Mesothelial cell of epicardium (in vitro differentiated cells): ENCODE results near the gene ALK. TPM values are rescaled to one million over a fixed set of nuclear protein-coding genes. Genes with fewer than 3 reads are reported as not detected.

Source experiments
- DNase-seq, 2 experiments: peaks; one replicate each; pipeline ENCODE4 v3.0.0; 2021; ENCODE audit warnings: low spot score in 2 of 2; ENCODE audit not compliant: unreplicated experiment in 2 of 2
- H3K27ac Mint-ChIP-seq: 2 replicates; pipeline ENCODE4 v1.8.0; 2021; ENCODE audit warnings: mixed read lengths
- H3K27me3 Mint-ChIP-seq: 2 replicates; pipeline ENCODE4 v1.8.0; 2021; ENCODE audit warnings: low read depth, mixed read lengths
- H3K36me3 Mint-ChIP-seq: 2 replicates; pipeline ENCODE4 v1.8.0; 2021; ENCODE audit warnings: mixed read lengths
- H3K4me1 Mint-ChIP-seq: 2 replicates; pipeline ENCODE4 v1.8.0; 2021; ENCODE audit warnings: mixed read lengths
- H3K4me3 Mint-ChIP-seq: 2 replicates; pipeline ENCODE4 v1.8.0; 2021; ENCODE audit warnings: mild to moderate bottlenecking, moderate library complexity, mixed read lengths
- H3K9me3 Mint-ChIP-seq: 2 replicates; pipeline ENCODE4 v1.8.0; 2021; ENCODE audit warnings: mixed read lengths
- CTCF ChIP-seq: fragments of 200-600 bp; sonication (generic); IDR thresholded peaks from one replicate; pipeline ENCODE4 v1.5.0; 2021; ENCODE audit warnings: antibody characterized with exemption; ENCODE audit not compliant: unreplicated experiment
- total RNA-seq: library from RNA; stranded (reverse); gene quantifications from 3 replicates; pipeline ENCODE4 v1.2.1, GENCODE V29; 2021

Gene ALK
- total RNA-seq, 1 donor from 2014 or later: 0.13 TPM

- DNase-seq: no peak
- Mint-ChIP-seq H3K9me3 (peaks cover 18% of the 10 kb centered on the region), H3K27me3 (peaks cover 47% of the 10 kb centered on the region), H3K4me1 (no peaks in the 10 kb centered on the region), H3K27ac (no peak overlapping the region), H3K36me3 (no peaks in the 10 kb centered on the region), H3K4me3 (no peak overlapping the region)
- no peak for TF ChIP-seq CTCF
Measured at GRCh38 chr2:29881089-29881730, 40.2 kb downstream of the ALK start.

DNA sequence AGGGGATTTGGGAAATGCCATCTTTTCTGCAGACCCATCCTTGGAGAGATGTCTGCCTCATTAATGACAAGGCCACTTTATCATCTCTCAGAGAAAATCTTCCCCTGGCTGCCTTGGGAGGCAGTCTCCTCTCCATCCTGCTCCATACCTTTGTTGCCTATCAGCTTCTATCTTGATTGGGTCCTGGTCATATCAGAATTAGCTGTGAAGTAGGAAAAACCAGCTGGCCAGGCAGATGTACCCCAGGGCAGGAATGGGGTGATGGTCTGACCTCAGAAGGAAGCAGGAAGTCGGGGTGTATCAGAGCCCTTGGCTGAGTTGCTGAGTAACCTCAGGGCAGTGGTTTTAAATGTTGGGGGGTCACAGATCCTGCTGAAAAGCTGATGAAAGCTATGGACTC is 41.3 kb downstream of the ALK start:
- peaks cover 40% of the 10 kb centered on the region for H3K27me3 Mint-ChIP-seq
- peaks cover 10% of the 10 kb centered on the region for H3K9me3 Mint-ChIP-seq
- no peaks in the 10 kb centered on the region for H3K4me1 Mint-ChIP-seq
- no peak overlapping the region for H3K4me3 Mint-ChIP-seq
- TF ChIP-seq CTCF: no peak
- no peaks in the 10 kb centered on the region for H3K36me3 Mint-ChIP-seq
- no peak overlapping the region for H3K27ac Mint-ChIP-seq
- DNase-seq: no peak

DNA sequence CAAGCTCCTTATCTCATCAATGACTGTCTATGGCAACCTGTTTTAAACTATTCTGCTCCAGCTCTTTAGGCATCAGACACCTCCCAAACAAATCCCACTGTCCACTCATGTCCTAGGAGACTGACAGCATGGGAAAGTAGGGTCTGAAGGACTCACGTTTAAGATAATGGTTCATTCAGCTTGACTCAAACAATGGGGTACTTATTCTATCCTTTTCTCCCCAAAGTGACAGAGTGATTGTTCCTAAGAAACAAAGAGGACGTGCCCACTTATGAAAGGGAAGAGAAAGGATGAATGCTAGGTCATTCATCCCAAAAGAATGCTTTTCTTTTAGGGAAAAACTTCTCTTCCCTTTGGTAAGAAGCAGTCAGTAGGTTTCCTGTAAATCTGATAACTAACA is 41.9 kb downstream of the ALK start:
- no peaks in the 10 kb centered on the region for H3K36me3 Mint-ChIP-seq
- H3K4me3 Mint-ChIP-seq: no peak overlapping the region
- H3K4me1 Mint-ChIP-seq: no peaks in the 10 kb centered on the region
- no peak for TF ChIP-seq CTCF
- DNase-seq: no peak
- peaks cover 5% of the 10 kb centered on the region for H3K9me3 Mint-ChIP-seq
- H3K27me3 Mint-ChIP-seq: peaks cover 41% of the 10 kb centered on the region
- H3K27ac Mint-ChIP-seq: no peak overlapping the region

DNA sequence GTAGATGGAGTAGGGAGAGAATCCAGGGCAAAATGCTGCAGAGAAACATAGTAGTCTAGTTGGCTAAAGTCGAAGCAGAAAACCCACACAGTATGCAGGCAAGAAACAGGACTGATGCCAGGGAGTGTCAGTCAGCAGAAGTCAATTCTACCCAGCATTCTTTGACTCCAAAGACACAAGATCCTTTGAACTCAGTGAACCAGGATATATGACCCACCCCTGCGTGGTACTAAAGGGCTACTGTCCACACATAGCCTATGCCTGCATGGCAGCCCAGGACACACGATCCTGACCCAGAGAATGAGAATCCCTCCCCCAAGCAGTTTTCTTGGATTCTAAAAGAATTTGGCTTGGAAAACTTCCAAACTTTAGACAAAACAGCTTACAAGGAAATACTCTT is 42.5 kb downstream of the ALK start:
- DNase-seq: no peak
- no peak overlapping the region for H3K4me3 Mint-ChIP-seq
- no peak overlapping the region for H3K27ac Mint-ChIP-seq
- no peak for TF ChIP-seq CTCF
- no peaks in the 10 kb centered on the region for H3K36me3 Mint-ChIP-seq
- peaks cover 45% of the 10 kb centered on the region for H3K27me3 Mint-ChIP-seq
- H3K9me3 Mint-ChIP-seq: no peaks in the 10 kb centered on the region
- H3K4me1 Mint-ChIP-seq: no peaks in the 10 kb centered on the region

GRCh38 chr2:29876374-29876773 is 45.0 kb downstream of the ALK start:
- Mint-ChIP-seq H3K27ac (no peak overlapping the region), H3K36me3 (no peaks in the 10 kb centered on the region), H3K4me3 (no peak overlapping the region), H3K9me3 (no peaks in the 10 kb centered on the region), H3K4me1 (no peaks in the 10 kb centered on the region), H3K27me3 (peaks cover 49% of the 10 kb centered on the region)
- no peak for TF ChIP-seq CTCF
- no peak for DNase-seq

DNA sequence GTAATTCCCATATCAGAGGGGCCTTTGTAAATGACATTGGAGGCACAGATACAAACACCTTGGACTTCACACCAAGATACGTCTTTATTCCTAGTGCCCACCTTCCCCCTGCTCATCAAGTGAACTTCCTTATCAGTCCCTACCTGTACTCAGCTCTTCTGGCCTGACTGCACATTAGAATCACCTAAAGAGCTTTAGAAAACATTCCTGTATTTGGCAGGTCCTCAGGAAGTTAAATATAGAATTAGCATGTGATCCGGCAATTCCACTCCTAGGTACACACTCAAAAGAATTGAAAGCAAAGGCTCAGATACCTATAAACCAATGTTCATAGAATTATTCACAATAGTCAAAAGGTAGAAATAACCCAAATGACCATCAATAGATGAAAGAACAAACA is 46.6 kb downstream of the ALK start:
- DNase-seq: no peak
- Mint-ChIP-seq H3K36me3 (no peaks in the 10 kb centered on the region), H3K27ac (no peak overlapping the region), H3K4me3 (no peak overlapping the region), H3K9me3 (no peaks in the 10 kb centered on the region), H3K27me3 (peaks cover 40% of the 10 kb centered on the region), H3K4me1 (no peaks in the 10 kb centered on the region)
- TF ChIP-seq CTCF: no peak
